Measurements from ENCODE around the gene SFMBT1.

DNA sequence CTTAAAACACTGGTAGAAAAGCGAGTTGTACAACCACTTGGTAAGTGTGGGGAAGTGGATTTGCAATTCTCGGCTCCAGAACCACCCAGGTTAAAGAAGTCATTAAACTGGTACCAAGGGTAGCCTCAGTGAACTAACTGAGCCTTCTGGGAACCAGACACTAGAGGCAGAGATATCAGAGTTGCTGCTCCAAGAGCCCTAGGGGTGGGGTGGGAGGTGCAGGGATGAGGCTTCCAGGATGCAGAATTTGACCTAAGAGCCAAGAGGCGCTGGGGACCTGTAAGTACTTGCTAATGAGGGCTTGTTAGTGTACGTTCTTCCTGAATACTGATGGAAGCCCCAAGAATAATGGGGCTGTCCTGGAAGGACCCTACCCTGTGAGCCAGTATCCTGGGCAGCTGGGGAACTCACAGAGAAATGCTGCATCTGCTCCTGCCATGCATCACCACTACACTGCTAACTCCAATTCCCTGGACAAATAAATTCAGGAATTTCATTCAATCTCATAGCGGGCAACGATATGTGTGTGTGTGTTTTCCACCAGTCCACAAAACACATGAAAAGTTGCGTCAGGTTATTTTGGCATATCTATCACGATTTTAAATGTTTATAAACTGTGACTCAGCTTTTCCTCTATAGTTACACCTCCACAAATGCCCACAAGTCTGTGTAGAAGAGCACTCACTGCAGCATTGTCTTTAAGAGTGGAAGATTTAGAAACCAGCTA is 172.3 kb downstream of the SFMBT1 start:
- TF ChIP-seq POLR2AphosphoS5 (IDR thresholded peaks at IDR 0.05; ENCODE audit: low read depth, low read length) (no peak), TEAD4 (IDR thresholded peaks at IDR 0.05; ENCODE audit: low read depth, low read length) (no peak), POLR2A (IDR thresholded peaks at IDR 0.05; ENCODE audit: control extremely low read depth in 1 of 2, low read depth in 2 of 2, low read length in 2 of 2) (no peak), RXRA (IDR thresholded peaks at IDR 0.05; ENCODE audit: insufficient read depth, low read depth, low read length) (no peak), ASH2L (IDR thresholded peaks at IDR 0.05; ENCODE audit: low read length) (no peak)
- TF ChIP-seq, protein P1, sequence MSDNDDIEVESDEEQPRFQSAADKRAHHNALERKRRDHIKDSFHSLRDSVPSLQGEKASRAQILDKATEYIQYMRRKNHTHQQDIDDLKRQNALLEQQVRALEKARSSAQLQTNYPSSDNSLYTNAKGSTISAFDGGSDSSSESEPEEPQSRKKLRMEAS (IDR thresholded peaks at IDR 0.05), result no peak
